Measurements from ENCODE around the gene MAP3K21. TPM values are rescaled to one million over a fixed set of nuclear protein-coding genes. Genes with fewer than 3 reads are reported as not detected.
A peak's percentile ranks its signal among the peaks of the same experiment; 100 is the strongest.

MAP3K21 gene
- total RNA-seq = under 1 TPM in 2 of 4 donors, not detected in 2; 0.07 to 0.31 TPM

GRCh38 chr1:233327651-233328141, at the start of gene MAP3K21:
TSS of gene MAP3K21 (plus strand) at chr1:233327724. CDS start at chr1:233328029, 305 bp downstream.
- Histone ChIP-seq H3K4me1 (no peaks in the 10 kb centered on the region), H3K27me3 (peaks cover 10 to 28% (median 11%) of the 10 kb centered on the region in 3 donors), H3K27ac (no peak within 1 kb of the TSS), H3K36me3 (no peaks in the 10 kb centered on the region), H3K9me3 (no peaks in the 10 kb centered on the region), H3K4me3 (peak within 1 kb of the TSS; percentile 45 to 56 (median 51))
- DNase-seq (no peak), ATAC-seq (no peak)
- intact Hi-C loops (cut with DNase I; ENCODE audit: low total_unique reads) = no loop called here
- no peak for TF ChIP-seq CTCF (IDR thresholded peaks at IDR 0.05 in 4 of 5, conservative IDR thresholded peaks at IDR 0.05 in 1 of 5)
- TF ChIP-seq POLR2A (IDR thresholded peaks at IDR 0.05) = no peak
- in situ Hi-C loops (cut with MboI; ENCODE audit: low sequenced_read_pairs in 4 of 4) = no loop called here

- ATAC-seq (no peak), DNase-seq (no peak)
- in situ Hi-C loops (cut with MboI; ENCODE audit: low sequenced_read_pairs in 4 of 4) = no loop called here
- Histone ChIP-seq H3K36me3 (no peaks in the 10 kb centered on the region), H3K4me3 (no peak overlapping the region), H3K27me3 (no peaks in the 10 kb centered on the region), H3K9me3 (no peaks in the 10 kb centered on the region), H3K27ac (no peak overlapping the region), H3K4me1 (no peaks in the 10 kb centered on the region)
- intact Hi-C loops (cut with DNase I; ENCODE audit: low total_unique reads) = no loop called here
- TF ChIP-seq CTCF (IDR thresholded peaks at IDR 0.05 in 4 of 5, conservative IDR thresholded peaks at IDR 0.05 in 1 of 5) (no peak), POLR2A (IDR thresholded peaks at IDR 0.05) (no peak)
Measured at GRCh38 chr1:233278631-233279030, 48.9 kb upstream of the MAP3K21 start.

- no peak for DNase-seq
- no peak overlapping the region for H3K27ac ChIP-seq
- in situ Hi-C loops (cut with MboI; ENCODE audit: low sequenced_read_pairs in 4 of 4) = no loop called here
- no peaks in the 10 kb centered on the region for H3K4me1 ChIP-seq
- intact Hi-C loops (cut with DNase I; ENCODE audit: low total_unique reads) = no loop called here
- H3K9me3 ChIP-seq = no peaks in the 10 kb centered on the region
- no peak for ATAC-seq
- H3K27me3 ChIP-seq = no peaks in the 10 kb centered on the region
- H3K36me3 ChIP-seq = no peaks in the 10 kb centered on the region
- no peak overlapping the region for H3K4me3 ChIP-seq
- TF ChIP-seq POLR2A (IDR thresholded peaks at IDR 0.05) (no peak), CTCF (IDR thresholded peaks at IDR 0.05 in 4 of 5, conservative IDR thresholded peaks at IDR 0.05 in 1 of 5) (no peak)
Measured at GRCh38 chr1:233279971-233280370, 47.6 kb upstream of the MAP3K21 start.

- Histone ChIP-seq H3K9me3 (no peaks in the 10 kb centered on the region), H3K36me3 (no peaks in the 10 kb centered on the region), H3K4me3 (no peak overlapping the region), H3K27ac (no peak overlapping the region), H3K4me1 (no peaks in the 10 kb centered on the region), H3K27me3 (no peaks in the 10 kb centered on the region)
- DNase-seq = no peak
- intact Hi-C loops (cut with DNase I; ENCODE audit: low total_unique reads) (no loop called here), in situ Hi-C loops (cut with MboI; ENCODE audit: low sequenced_read_pairs in 4 of 4) (no loop called here)
- no peak for TF ChIP-seq POLR2A (IDR thresholded peaks at IDR 0.05)
- no peak for TF ChIP-seq CTCF (IDR thresholded peaks at IDR 0.05 in 4 of 5, conservative IDR thresholded peaks at IDR 0.05 in 1 of 5)
- ATAC-seq = no peak
Measured at GRCh38 chr1:233281711-233282581, 45.6 kb upstream of the MAP3K21 start.

All from gastrocnemius medialis (tissue), 4 donors.